ENCODE data around the gene DOHH.
"Not testable (repeated sequence)": the region's sequence is repeated elsewhere in the genome, so short reads cannot be mapped to it uniquely, and the experiment has no call there.

Gene DOHH

DNA sequence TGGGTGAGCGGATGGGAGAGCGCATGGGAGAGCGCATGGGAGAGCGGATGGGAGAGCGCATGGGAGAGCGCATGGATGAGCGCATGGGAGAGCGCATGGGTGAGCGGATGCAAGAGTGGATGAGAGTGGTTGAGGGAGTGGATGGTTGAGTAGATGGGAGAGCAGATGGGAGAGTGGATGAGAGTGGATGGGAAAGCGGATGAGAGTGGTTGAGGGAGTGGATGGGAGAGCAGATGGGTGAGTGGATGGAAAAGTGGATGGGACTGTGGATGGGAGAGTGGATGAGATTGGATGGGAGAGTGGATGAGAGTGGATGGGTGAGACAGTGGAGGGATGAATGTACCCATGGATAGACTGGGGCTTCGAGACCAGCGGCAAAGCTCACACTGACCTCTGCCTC is 29.9 kb upstream of the DOHH start:
- TF ChIP-seq, protein P1, sequence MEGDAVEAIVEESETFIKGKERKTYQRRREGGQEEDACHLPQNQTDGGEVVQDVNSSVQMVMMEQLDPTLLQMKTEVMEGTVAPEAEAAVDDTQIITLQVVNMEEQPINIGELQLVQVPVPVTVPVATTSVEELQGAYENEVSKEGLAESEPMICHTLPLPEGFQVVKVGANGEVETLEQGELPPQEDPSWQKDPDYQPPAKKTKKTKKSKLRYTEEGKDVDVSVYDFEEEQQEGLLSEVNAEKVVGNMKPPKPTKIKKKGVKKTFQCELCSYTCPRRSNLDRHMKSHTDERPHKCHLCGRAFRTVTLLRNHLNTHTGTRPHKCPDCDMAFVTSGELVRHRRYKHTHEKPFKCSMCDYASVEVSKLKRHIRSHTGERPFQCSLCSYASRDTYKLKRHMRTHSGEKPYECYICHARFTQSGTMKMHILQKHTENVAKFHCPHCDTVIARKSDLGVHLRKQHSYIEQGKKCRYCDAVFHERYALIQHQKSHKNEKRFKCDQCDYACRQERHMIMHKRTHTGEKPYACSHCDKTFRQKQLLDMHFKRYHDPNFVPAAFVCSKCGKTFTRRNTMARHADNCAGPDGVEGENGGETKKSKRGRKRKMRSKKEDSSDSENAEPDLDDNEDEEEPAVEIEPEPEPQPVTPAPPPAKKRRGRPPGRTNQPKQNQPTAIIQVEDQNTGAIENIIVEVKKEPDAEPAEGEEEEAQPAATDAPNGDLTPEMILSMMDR (IDR thresholded peaks at IDR 0.05; ENCODE audit: low read depth, low read length, missing control alignments) = no peak
- DNase-seq (ENCODE audit: extremely low read depth, low read depth) = no peak
- H3K4me3 ChIP-seq (replicated peaks; ENCODE audit: low read depth, low read length) = no peak overlapping the region

DNA sequence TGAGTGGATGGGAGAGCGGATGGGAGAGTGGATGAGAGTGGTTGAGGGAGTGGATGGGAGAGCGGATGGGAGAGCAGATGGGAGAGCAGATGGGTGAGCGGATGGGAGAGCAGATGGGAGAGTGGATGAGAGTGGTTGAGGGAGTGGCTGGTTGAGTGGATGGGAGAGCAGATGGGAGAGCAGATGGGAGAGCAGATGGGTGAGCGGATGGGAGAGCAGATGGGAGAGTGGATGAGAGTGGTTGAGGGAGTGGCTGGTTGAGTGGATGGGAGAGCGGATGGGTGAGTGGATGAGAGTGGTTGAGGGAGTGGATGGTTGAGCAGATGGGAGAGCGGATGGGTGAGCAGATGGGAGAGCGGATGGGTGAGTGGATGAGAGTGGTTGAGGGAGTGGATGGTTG is 28.8 kb upstream of the DOHH start:
- not testable (repeated sequence) for H3K4me3 ChIP-seq (replicated peaks; ENCODE audit: low read depth, low read length); DNase-seq (ENCODE audit: extremely low read depth, low read depth)

- TF ChIP-seq, protein P1 (IDR thresholded peaks at IDR 0.05; ENCODE audit: low read depth, low read length, missing control alignments) = no peak
These were observed 28.2 kb upstream of the DOHH start for GRCh38 chr19:3528539-3529211.

GRCh38 chr19:3528080-3528479 is 27.6 kb upstream of the DOHH start:
- TF ChIP-seq, protein P1 (IDR thresholded peaks at IDR 0.05; ENCODE audit: low read depth, low read length, missing control alignments) = no peak

More at GRCh38 chr19:3528539-3529211, 28.2 kb upstream of the DOHH start:
- H3K4me3 ChIP-seq (replicated peaks; ENCODE audit: low read depth, low read length) = no peak overlapping the region
- DNase-seq (ENCODE audit: extremely low read depth, low read depth) = no peak

GRCh38 chr19:3527238-3527910 is 26.9 kb upstream of the DOHH start:
- no peak for DNase-seq (ENCODE audit: extremely low read depth, low read depth)
- no peak overlapping the region for H3K4me3 ChIP-seq (replicated peaks; ENCODE audit: low read depth, low read length)
- TF ChIP-seq, protein P1 (IDR thresholded peaks at IDR 0.05; ENCODE audit: low read depth, low read length, missing control alignments) = no peak

More at GRCh38 chr19:3528080-3528479, 27.6 kb upstream of the DOHH start:
- no peak for DNase-seq (ENCODE audit: extremely low read depth, low read depth)
- H3K4me3 ChIP-seq (replicated peaks; ENCODE audit: low read depth, low read length) = no peak overlapping the region

DNA sequence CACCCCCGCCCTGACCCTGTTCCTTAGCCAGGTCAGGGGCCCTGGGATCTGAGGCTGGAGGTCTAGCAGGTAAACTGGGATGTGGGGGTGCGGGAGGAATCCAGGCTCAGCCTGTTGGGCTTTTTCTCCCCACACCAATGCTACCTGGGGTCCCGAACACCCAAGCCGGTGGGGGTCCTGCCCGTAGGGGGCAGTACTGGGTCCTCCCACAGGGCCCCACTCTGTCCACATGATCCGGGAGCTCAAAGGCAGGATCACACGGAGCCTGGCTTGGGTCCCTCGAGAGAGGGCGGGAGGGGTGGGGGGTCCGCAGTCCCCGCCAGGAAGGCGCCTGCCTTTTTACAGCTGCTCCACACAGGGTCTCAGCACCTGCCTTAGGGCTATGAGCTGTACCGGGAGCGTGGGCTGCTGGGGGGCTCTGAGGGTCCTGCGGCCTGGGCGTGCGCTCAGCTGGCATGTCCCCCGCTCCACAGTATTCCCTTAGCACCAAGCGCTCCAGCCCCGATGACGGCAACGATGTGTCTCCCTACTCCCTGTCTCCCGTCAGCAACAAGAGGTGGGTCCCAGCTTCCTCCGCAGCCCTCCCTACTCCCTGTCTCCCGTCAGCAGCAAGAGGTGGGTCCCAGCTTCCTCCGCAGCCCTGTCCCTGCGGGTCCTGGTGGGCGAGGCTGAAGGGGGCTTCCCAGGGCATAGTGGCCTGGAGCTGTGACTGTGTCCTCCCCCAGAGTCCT is 26.2 kb upstream of the DOHH start:
- H3K4me3 ChIP-seq (replicated peaks; ENCODE audit: low read depth, low read length) = no peak overlapping the region
- no peak for DNase-seq (ENCODE audit: extremely low read depth, low read depth)
- TF ChIP-seq, protein P1 (IDR thresholded peaks at IDR 0.05; ENCODE audit: low read depth, low read length, missing control alignments) = no peak

DNA sequence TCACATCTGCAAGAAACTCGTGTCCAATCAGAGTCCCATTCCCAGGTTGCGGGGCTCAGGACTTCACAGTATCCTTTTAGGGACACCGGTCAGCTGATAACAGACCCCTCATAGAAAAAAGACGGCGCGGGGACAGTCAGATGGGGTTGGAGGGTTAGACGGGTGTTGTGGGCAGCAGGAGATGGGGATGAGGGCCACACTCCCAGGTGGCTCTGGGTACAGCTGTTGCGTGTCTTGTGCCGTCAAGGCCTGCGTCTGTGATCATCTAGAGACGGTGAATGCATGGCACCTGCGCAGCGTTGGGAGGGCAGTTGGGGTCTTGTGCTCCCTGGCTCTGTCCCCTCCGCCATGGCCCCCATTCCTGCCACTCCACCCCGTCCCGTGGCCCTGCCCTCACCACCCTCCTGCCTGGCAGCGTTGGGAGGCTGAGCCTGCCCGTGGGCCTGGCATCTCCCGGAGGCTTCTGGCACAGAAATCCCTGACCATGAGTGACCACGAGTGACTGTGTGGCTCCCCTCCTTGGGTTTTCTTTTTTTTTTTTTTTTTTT is 24.5 kb upstream of the DOHH start:
- DNase-seq (ENCODE audit: extremely low read depth, low read depth) = no peak
- no peak overlapping the region for H3K4me3 ChIP-seq (replicated peaks; ENCODE audit: low read depth, low read length)
- TF ChIP-seq, protein P1 (IDR thresholded peaks at IDR 0.05; ENCODE audit: low read depth, low read length, missing control alignments) = no peak

All from HFF-Myc (cell line).